Hematopoietic multipotent progenitor cell (in vitro differentiated cells): ENCODE measurements around the gene TECR. TPM values are rescaled to one million over a fixed set of nuclear protein-coding genes. Genes with fewer than 3 reads are reported as not detected.
"Not testable (repeated sequence)": the region's sequence is repeated elsewhere in the genome, so short reads cannot be mapped to it uniquely, and the experiment has no call there.

ENCODE experiments used
- DNase-seq, 3 donors: peaks; one replicate each; pipeline ENCODE4 v3.0.0-alpha.2; 2011 to 2015; ENCODE audit warnings: low read depth in 2 of 3, low spot score in 2 of 3
- total RNA-seq: library from RNA; depleted of rRNA; stranded (reverse); fragments of >200 nt; gene quantifications from one replicate; pipeline ENCODE4 v1.2.3, GENCODE V29; 2012

TECR gene
- total RNA-seq, 1 donor = 99.9 TPM

GRCh38 chr19:14559916-14560775 lies 30.8 kb downstream of the TECR start:
- DNase-seq = peak in 1 of 3 donors; percentile 33

- DNase-seq = no peak
Observed at GRCh38 chr19:14560776-14561108, 31.3 kb downstream of the TECR start.

DNA sequence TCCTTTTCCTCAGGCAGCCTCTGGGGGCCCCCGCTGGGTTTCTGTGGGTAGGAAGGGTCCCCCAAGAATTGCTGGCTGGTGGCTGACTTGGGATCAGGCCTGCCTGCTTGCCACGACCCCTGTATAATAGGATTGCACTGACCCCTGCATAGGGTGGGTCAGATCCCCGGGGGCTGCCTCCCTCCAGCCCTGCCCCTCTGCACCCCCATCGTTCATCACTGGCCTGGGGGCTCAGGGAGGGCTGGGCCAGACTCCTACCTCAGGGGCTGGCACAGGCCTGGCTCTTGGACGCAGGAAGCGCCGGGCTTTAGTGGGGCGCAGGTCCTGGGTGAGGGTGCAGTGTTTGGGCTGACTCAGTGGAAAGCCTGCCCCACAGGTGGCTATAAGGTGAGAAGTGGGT lies 31.9 kb downstream of the TECR start:
- DNase-seq = no peak

GRCh38 chr19:14561847-14562351 lies 32.5 kb downstream of the TECR start:
- DNase-seq = no peak

GRCh38 chr19:14562660-14563589 lies 33.5 kb downstream of the TECR start:
- DNase-seq = no peak

DNA sequence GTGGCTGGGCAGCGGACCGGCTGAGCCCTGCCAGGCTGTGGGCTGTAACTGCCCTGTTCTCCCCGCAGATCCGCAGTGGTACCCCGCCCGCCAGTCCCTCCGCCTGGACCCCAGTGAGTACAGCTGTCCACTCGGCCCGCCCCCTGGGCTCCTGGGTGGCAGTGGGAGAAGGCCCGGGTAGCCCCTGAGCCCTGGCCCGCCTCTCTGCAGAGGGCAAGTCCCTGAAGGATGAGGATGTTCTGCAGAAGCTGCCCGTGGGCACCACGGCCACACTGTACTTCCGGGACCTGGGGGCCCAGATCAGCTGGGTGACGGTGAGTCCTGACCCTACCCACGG lies 34.2 kb downstream of the TECR start:
- DNase-seq = no peak

DNA sequence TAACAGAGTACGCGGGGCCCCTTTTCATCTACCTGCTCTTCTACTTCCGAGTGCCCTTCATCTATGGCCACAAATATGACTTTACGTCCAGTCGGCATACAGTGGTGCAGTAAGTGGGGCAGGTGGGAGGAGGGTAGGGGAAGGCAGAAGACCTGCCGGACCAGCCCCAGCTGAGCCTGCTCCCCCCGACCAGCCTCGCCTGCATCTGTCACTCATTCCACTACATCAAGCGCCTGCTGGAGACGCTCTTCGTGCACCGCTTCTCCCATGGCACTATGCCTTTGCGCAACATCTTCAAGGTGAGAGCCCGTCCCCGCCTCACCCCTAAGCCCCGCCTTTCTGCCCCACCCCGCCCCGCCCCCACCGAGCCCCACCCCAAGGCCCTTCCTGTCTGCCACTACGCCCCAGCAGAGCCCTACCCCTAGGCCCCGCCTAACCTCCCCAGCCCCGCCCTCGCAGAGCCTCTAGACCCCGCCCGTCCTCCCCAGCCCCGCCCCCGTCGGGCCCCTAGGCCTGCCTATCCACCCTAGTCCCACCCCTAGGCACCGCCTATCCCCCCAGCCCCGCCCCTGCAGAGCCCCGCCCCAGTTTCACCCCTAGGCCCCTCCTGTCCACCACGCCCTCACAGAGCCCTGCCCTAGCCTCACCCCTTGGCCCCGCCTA lies 34.7 kb downstream of the TECR start:
- peak in 2 of 3 donors; percentile 35 to 40 for DNase-seq

DNA sequence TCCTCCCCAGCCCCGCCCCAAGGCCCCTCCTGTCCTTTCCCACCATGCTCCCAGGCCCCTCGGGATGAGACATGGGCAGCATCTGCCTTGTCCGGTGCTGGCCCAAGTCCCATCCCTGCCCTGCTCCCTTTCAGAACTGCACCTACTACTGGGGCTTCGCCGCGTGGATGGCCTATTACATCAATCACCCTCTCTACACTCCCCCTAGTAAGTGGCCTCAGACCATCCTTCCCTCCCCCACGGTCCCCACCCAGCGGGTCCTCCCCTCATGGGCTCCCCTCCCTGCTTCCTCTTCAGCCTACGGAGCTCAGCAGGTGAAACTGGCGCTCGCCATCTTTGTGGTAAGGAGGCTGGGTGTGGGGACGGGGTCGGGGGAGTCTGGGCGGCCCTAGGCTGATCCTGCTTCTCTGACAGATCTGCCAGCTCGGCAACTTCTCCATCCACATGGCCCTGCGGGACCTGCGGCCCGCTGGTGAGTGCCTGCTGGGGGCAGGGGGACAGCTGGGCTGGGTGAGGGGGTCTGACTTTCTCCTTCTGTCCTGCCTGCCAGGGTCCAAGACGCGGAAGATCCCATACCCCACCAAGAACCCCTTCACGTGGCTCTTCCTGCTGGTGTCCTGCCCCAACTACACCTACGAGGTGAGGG lies 35.4 kb downstream of the TECR start:
- DNase-seq = not testable (repeated sequence)

- DNase-seq = no peak
Observed at GRCh38 chr19:14565298-14565679, 35.9 kb downstream of the TECR start.

- no peak for DNase-seq
Observed at GRCh38 chr19:14565765-14566711, 36.6 kb downstream of the TECR start.

DNA sequence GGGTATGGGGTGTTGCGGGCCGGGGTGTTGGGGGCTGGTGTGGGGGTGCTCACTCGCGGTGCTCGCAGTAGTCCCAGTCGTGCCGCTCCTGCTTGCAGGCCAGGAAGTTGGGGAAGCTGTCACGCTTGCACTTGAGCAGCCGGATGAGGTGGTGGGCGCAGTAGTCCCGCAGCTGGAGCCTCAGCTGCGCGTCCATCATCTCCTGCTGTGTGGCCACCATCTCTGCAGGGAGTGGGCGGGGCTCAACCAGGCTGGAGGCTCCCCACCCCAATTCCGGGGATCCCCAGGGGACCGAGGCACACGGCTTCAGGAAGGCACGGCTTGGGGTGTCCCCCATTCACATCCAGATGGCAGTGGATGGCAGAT lies 37.3 kb downstream of the TECR start:
- DNase-seq = no peak

DNA sequence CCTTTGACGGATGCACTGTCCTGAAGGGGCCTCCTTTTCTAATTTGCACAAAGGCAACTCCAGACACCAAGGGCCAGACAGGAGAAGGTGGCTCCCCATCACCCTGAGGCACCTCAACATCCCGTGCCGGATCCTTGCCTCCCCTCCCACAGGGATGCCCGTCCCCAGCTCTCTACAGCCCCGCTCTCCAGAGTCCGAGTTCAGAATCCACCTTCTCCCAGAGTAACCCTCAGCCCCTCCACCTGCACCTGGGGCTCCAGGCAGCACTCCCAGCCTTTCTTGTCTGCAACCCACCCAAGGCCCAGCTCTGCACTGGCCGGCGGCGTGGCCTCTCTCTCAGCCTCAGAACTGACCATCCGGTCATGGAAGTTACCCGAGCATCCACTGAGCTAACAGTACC lies 37.7 kb downstream of the TECR start:
- no peak for DNase-seq

GRCh38 chr19:14570864-14571527 lies 41.6 kb downstream of the TECR start:
- DNase-seq = no peak

- DNase-seq = peak; percentile 78 to 94 (median 93)
Observed at GRCh38 chr19:14571695-14572490, 42.5 kb downstream of the TECR start, which contains the start of gene NDUFB7. NDUFB7 (minus strand) TSS chr19:14572066; CDS start chr19:14572000, 66 bp downstream.

- DNase-seq = no peak
Observed at GRCh38 chr19:14575428-14575980, 46.1 kb downstream of the TECR start.

- no peak for DNase-seq
Observed at GRCh38 chr19:14576363-14576762, 47.0 kb downstream of the TECR start.

DNA sequence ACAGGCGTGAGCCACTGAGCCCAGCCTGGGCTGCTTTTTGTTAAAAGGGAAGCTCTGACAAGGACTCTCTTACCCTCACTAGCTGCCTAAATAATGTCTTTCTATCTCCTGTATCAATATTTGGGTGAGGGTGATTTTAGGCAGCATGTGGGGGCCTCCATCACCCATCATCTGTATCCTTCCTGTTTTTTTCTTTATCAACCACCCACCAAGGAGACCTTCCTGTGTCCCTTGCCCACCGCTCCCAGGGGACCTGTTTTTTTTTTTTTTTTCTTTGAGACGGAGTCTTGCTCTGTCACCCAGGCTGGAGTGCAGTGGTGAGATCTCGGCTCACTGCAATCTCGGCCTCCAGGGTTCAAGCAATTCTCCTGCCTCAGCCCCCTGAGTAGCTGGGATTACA lies 47.9 kb downstream of the TECR start:
- DNase-seq = no peak
